ENCODE data around the gene GJD3. TPM values are rescaled to one million over a fixed set of nuclear protein-coding genes. Genes with fewer than 3 reads are reported as not detected.

The GJD3 gene
- total RNA-seq, 1 experiment from 2014 or later, result not detected

GRCh38 chr17:40347319-40348135 lies 17.0 kb downstream of the GJD3 start:
- Histone ChIP-seq H3K79me2 (ENCODE audit: insufficient read depth, low read length) (no peaks in the 10 kb centered on the region), H4K20me1 (ENCODE audit: control insufficient read depth, insufficient read depth, insufficient read length) (no peaks in the 10 kb centered on the region)

More at GRCh38 chr17:40347319-40348135, 17.0 kb downstream of the GJD3 start:
- no peak overlapping the region for H2BK15ac ChIP-seq (ENCODE audit: low read depth, low read length)
- no peak overlapping the region for H2AK5ac ChIP-seq (ENCODE audit: insufficient read length, low read length)
- H2AFZ ChIP-seq (ENCODE audit: low read length), result no peak overlapping the region
- H3K4me3 Mint-ChIP-seq, result peak overlapping the region; percentile 59 to 73
- H2BK20ac ChIP-seq (ENCODE audit: low read depth, low read length, poor library complexity, severe bottlenecking), result no peak overlapping the region
- WGBS (ENCODE audit: extremely low coverage, insufficient read length, low lambda C conversion rate), result no CpG with 5 or more reads among the region's 9 CpGs
- H3T11ph ChIP-seq (ENCODE audit: low read length), result no peak overlapping the region
- H2BK120ac ChIP-seq (ENCODE audit: low read depth, low read length, poor library complexity, severe bottlenecking), result no peak overlapping the region
- H3K14ac ChIP-seq (ENCODE audit: insufficient read depth, low read length), result no peak overlapping the region
- H3K4me1 Mint-ChIP-seq, result peaks cover 77 to 82% of the 10 kb centered on the region in 2 experiments
- no peak overlapping the region for H4K91ac ChIP-seq (ENCODE audit: insufficient read length, low read depth, low read length)
- H3K23ac ChIP-seq (ENCODE audit: insufficient read length, low read depth, low read length), result no peak overlapping the region
- H2BK12ac ChIP-seq (ENCODE audit: insufficient read length, low read depth, low read length), result no peak overlapping the region
- H4K5ac ChIP-seq (ENCODE audit: insufficient read length, low read depth, low read length), result no peak overlapping the region
- no peak overlapping the region for H3K27ac ChIP-seq (ENCODE audit: insufficient read length, low read depth, low read length)
- peak; percentile 64 for DNase-seq
- peaks cover 18% of the 10 kb centered on the region; the same call in 1 of the 2 replicates for H3K27me3 ChIP-seq (ENCODE audit: insufficient read depth, low read length)
- H3K27me3 Mint-ChIP-seq (ENCODE audit: low read depth), result peaks cover 93% of the 10 kb centered on the region
- H3K4me2 ChIP-seq (ENCODE audit: insufficient read depth, insufficient read length, low read length), result peak overlapping the region; percentile 29
- H3K9me3 ChIP-seq (ENCODE audit: control insufficient read depth, low read depth, low read length), result no peaks in the 10 kb centered on the region
- no peak overlapping the region; a peak in 1 of 7 replicates for H3K27ac Mint-ChIP-seq
- no peak overlapping the region for H4K8ac ChIP-seq (replicated peaks; ENCODE audit: insufficient read length, low read depth, low read length)
- no peak overlapping the region for H3K56ac ChIP-seq (ENCODE audit: insufficient read length, low read depth, low read length)
- peaks cover 12% of the 10 kb centered on the region for H3K23me2 ChIP-seq (ENCODE audit: insufficient read length, low read depth, low read length, poor library complexity, severe bottlenecking)
- peaks cover 11 to 22% (median 22%) of the 10 kb centered on the region in 3 experiments; a peak in 6 of 7 replicates for H3K36me3 Mint-ChIP-seq (ENCODE audit: insufficient read depth in 1 of 3, low read depth in 3 of 3)
- no peaks in the 10 kb centered on the region for H3K79me1 ChIP-seq (ENCODE audit: insufficient read depth, low read depth, low read length, poor library complexity, severe bottlenecking)
- H3K4me1 ChIP-seq (ENCODE audit: insufficient read depth, low read length), result peaks cover 23% of the 10 kb centered on the region
- no peak for TF ChIP-seq CTCF (conservative IDR thresholded peaks at IDR 0.05)
- H3K9ac ChIP-seq (ENCODE audit: extremely low read depth, insufficient read length, low read length), result no peak overlapping the region
- no peak overlapping the region for H3K4ac ChIP-seq (ENCODE audit: low read depth, low read length)
- H2BK5ac ChIP-seq (ENCODE audit: insufficient read length, low read length), result no peak overlapping the region
- H3K18ac ChIP-seq (ENCODE audit: insufficient read length, low read depth, low read length), result no peak overlapping the region
- H3K9me3 Mint-ChIP-seq, result no peaks in the 10 kb centered on the region
